GM12878 (cell line): ENCODE measurements around the gene SYNGR2. TPM values are rescaled to one million over a fixed set of nuclear protein-coding genes. Genes with fewer than 3 reads are reported as not detected.
A peak's percentile ranks its signal among the peaks of the same experiment; 100 is the strongest.

ENCODE experiments used
- ATAC-seq: fragments of 200-7000 bp; cut with Tn5 transposase; 3 replicates; pipeline ENCODE4 v1.9.1; 2020; ENCODE audit warnings: mild to moderate bottlenecking, moderate library complexity
- BruUV-seq: library from RNA; stranded (reverse); fragments of 400-500 nt; replicated peaks from 2 replicates; lab custom pipeline; 2021; lab: Mats Ljungman, UMichigan
- CTCF ChIA-PET: fragments of 300-600 bp; sonication (Branson Sonifier 250); formaldehyde crosslinking; extraction: SDS; loops from one replicate; lab custom pipeline; 2021; ENCODE audit warnings: inconsistent platforms; lab: Yijun Ruan, JAX
- POLR2A ChIA-PET: fragments of 350-600 bp; formaldehyde crosslinking; extraction: SDS; loops from one replicate; lab custom pipeline; 2021; ENCODE audit warnings: inconsistent platforms; lab: Charles Lee
- RAD21 ChIA-PET: fragments of 300-600 bp; sonication (Branson Sonifier 250); formaldehyde crosslinking; loops from one replicate; lab custom pipeline; 2023; ENCODE audit warnings: antibody characterized with exemption; ENCODE audit not compliant: unreplicated experiment; lab: Charles Lee
- SMC1A ChIA-PET: fragments of 300-600 bp; sonication (Branson Sonifier 250); formaldehyde crosslinking; loops from one replicate; lab custom pipeline; 2023; ENCODE audit not compliant: unreplicated experiment, uncharacterized antibody; lab: Charles Lee
- DNase-seq: peaks from one replicate; pipeline ENCODE4 v3.0.0-alpha.2; 2011; ENCODE audit warnings: low read depth, low spot score
- FAIRE-seq: peaks from 3 replicates; lab custom pipeline; 2011; peaks lifted over from hg19 to GRCh38; lab: Jason Lieb, UNC
- H2AFZ ChIP-seq: 2 replicates; pipeline ENCODE4 v1.6.0; 2011; ENCODE audit warnings: low read depth, low read length, control low read depth; ENCODE audit not compliant: control insufficient read depth
- H3K27ac ChIP-seq: 2 replicates; pipeline ENCODE4 v1.5.1; 2011; ENCODE audit warnings: control low read depth; ENCODE audit not compliant: control insufficient read depth, insufficient read depth
- H3K27me3 ChIP-seq, 2 experiments: replicated peaks in 1 of 2; 2 replicates each; pipeline versions ENCODE4 v1.6.0 to v1.6.1; 2011; ENCODE audit warnings: low read length in 1 of 2; ENCODE audit not compliant: control insufficient read depth in 2 of 2, insufficient read depth in 2 of 2
- H3K36me3 ChIP-seq, 2 experiments: 2 replicates each; pipeline ENCODE4 v1.5.1; 2011; ENCODE audit warnings: low read length in 1 of 2; ENCODE audit not compliant: control insufficient read depth in 2 of 2, insufficient read depth in 2 of 2
- H3K4me1 ChIP-seq: 2 replicates; pipeline ENCODE4 v1.6.1; 2011; ENCODE audit warnings: mild to moderate bottlenecking, low read length, moderate library complexity, mixed read lengths; ENCODE audit not compliant: control insufficient read depth, insufficient read depth
- H3K4me2 ChIP-seq: 2 replicates; pipeline ENCODE4 v1.6.0; 2011; ENCODE audit warnings: control low read depth; ENCODE audit not compliant: control insufficient read depth, insufficient read depth
- H3K4me3 ChIP-seq: fragments of 200-600 bp; sonication (generic); 2 replicates; pipeline ENCODE4 v1.5.1; 2016
- H3K79me2 ChIP-seq: 2 replicates; pipeline ENCODE4 v1.6.0; 2011; ENCODE audit warnings: low read length; ENCODE audit not compliant: control insufficient read depth, insufficient read depth
- H3K9ac ChIP-seq: 2 replicates; pipeline ENCODE4 v1.8.0; 2011; ENCODE audit warnings: low read length, control low read depth, mixed read lengths; ENCODE audit not compliant: control insufficient read depth, insufficient read depth
- H3K9me3 ChIP-seq: replicated peaks from 3 replicates; pipeline ENCODE4 v1.5.1; 2011; ENCODE audit warnings: mild to moderate bottlenecking, low read length; ENCODE audit not compliant: control insufficient read depth, insufficient read depth
- H4K20me1 ChIP-seq: 2 replicates; pipeline ENCODE4 v1.6.0; 2011; ENCODE audit not compliant: control insufficient read depth, insufficient read depth
- EED ChIP-seq: sonication (generic); IDR thresholded peaks from 2 replicates; pipeline ENCODE4 v1.6.1; 2016; ENCODE audit warnings: antibody characterized with exemption, low read depth
- JUNB ChIP-seq: IDR thresholded peaks from 2 replicates; pipeline ENCODE4 v1.6.1; 2016; ENCODE audit warnings: antibody characterized with exemption, mild to moderate bottlenecking
- MXI1 ChIP-seq: fragments of 150-350 bp; IDR thresholded peaks from 2 replicates; pipeline ENCODE4 v1.6.1; 2011; ENCODE audit warnings: low read depth, mild to moderate bottlenecking, inconsistent platforms, low read length, improper control_type of control experiment
- MYC ChIP-seq: IDR thresholded peaks from 2 replicates; pipeline ENCODE4 v1.6.1; 2011; ENCODE audit warnings: mild to moderate bottlenecking, low read length, moderate library complexity, inconsistent platforms; ENCODE audit not compliant: insufficient read depth, insufficient replicate concordance, insufficient read length, severe bottlenecking
- PML ChIP-seq: IDR thresholded peaks from 2 replicates; pipeline ENCODE4 v1.6.1; 2012; ENCODE audit warnings: low read length, inconsistent platforms
- SMAD1 ChIP-seq: fragments of 450-650 bp; IDR thresholded peaks from 2 replicates; pipeline ENCODE4 v1.6.1; 2018; ENCODE audit warnings: mild to moderate bottlenecking, low read depth; ENCODE audit not compliant: partially characterized antibody
- SMARCA5 ChIP-seq: fragments of 450-650 bp; IDR thresholded peaks from 2 replicates; pipeline ENCODE4 v1.6.1; 2017; ENCODE audit warnings: mild to moderate bottlenecking
- SP1 ChIP-seq: IDR thresholded peaks from one replicate; pipeline ENCODE4 v1.6.1; 2011; ENCODE audit warnings: low read depth, low read length
- ZNF592 ChIP-seq: fragments of 450-650 bp; IDR thresholded peaks from 2 replicates; pipeline ENCODE4 v1.6.1; 2017; ENCODE audit warnings: mild to moderate bottlenecking, moderate library complexity
- ZSCAN29 ChIP-seq: fragments of 450-650 bp; IDR thresholded peaks from 2 replicates; pipeline ENCODE4 v1.6.1; 2017; ENCODE audit warnings: mild to moderate bottlenecking, moderate library complexity
- WGBS: methylation state at CpG from one replicate; pipeline ENCODE4 v1.1.6; 2016; ENCODE audit warnings: low lambda C conversion rate; ENCODE audit not compliant: insufficient replicate concordance, insufficient coverage; ENCODE audit errors: missing lambda C conversion rate; 5-methylcytosine and 5-hydroxymethylcytosine counted together
- in situ Hi-C: fragments of 300-500 bp; cut with MboI; formaldehyde crosslinking; loops from 9 replicates; pipeline ENCODE4 v1.14.3; 2018; ENCODE audit warnings: mixed read lengths
- intact Hi-C: fragments of 100-400 bp; cut with micrococcal nuclease; formaldehyde crosslinking; loops from one replicate; pipeline ENCODE4 v1.14.2; 2022; ENCODE audit not compliant: unreplicated experiment
- polyA plus RNA-seq, 11 experiments: library from polyadenylated mRNA; depleted of rRNA in 4 of 11; unstranded in 6 of 11; stranded (reverse) in 5 of 11; fragments of >200 nt; fragmentation: Nextera tagmentation in 4 of 11; fragmentation: Illumina TruSeq in 1 of 11; extraction: Ambion mirVana in 4 of 11; extraction: Trizol in 1 of 11; gene quantifications; 1 replicate in 1 of 11; 2 replicates in 10 of 11; pipeline versions ENCODE4 v1.2.1 to v1.2.3, GENCODE V29; 2011 to 2016; ENCODE audit warnings: inconsistent platforms in 2 of 11, missing spikeins in 2 of 11, low read depth in 1 of 11
- total RNA-seq, 4 experiments: library from RNA; depleted of rRNA in 3 of 4; stranded (reverse); fragments of >200 nt in 3 of 4; fragmentation: Illumina TruSeq in 1 of 4; extraction: Trizol in 1 of 4; gene quantifications; 2 replicates each; pipeline versions ENCODE4 v1.2.1 to v1.2.3, GENCODE V29; 2013 to 2021
- TF ChIP-seq, protein P1 (sequence below): fragments of 450-650 bp; IDR thresholded peaks from 2 replicates; pipeline ENCODE4 v1.6.1; 2014; ENCODE audit warnings: mild to moderate bottlenecking
- TF ChIP-seq, protein P2 (sequence below): fragments of 450-650 bp; IDR thresholded peaks from 2 replicates; pipeline ENCODE4 v1.6.1; 2017; ENCODE audit warnings: mild to moderate bottlenecking

SYNGR2 gene
- total and polyA plus RNA-seq, 10 of the 15 experiments (the other 5 are each of a cell fraction or from before 2014, with no cell fraction given) = 4.4 to 529 (median 261) TPM

DNA sequence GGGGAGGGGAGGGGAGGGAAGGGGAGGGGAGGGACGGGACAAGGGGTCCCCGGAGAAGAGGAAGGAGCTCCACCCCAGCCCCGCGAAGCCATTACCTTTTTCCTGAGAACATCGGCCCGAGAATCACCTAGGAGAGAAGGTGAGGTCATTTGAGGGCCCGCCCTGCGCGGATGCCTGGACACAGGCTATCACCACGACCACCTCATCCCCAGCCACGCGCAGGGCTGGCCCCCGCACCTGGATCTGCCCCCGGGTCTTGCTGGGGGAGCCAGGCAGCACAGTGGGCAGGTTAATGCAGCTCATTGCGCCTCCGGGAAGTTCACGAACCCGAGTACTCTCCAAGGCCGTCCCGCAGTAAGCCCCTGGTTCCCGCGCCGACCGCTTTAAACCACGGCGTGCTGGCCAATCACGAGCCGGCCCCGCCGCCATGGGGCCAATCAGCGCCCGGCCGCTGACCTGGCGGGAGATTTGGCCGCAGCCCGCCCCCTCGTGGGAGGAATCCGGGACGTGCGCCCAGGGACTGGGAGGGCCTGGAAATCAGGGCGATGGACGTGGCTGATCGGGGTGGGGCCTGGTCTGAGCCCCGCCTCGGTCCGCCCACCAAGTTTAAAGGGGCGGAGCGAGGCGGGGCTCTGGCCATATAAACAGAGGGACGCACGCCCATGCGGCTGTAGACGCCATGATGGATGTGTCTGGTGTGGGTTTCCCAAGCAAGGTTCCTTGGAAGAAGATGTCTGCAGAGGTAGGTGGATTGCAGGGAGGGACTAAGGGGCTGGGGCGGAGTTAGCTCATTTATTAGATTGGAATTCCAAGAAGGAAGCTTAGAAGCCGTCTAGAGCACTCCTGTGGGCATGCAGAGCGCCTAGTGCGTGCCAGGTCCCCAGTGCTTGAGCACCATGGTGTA is 18.6 kb downstream of the SYNGR2 start, which contains the start of the genes AFMID and TK1:
TSS of gene AFMID (plus strand) at position 671 of the 904 bp plus-strand sequence. CDS start at position 680, 9 bp downstream.
TSS of gene TK1 (minus strand) at position 361 of the 904 bp plus-strand sequence. CDS start at position 303, 58 bp downstream.
- intact Hi-C loops (loop anchor here (2.0 to 5.0 kb wide), 2 partner anchors 28 to 65 kb away; partner anchors contain the start of gene BIRC5), in situ Hi-C loops (no loop called here)
- 1% methylated on average over 56 of the region's 57 CpGs for WGBS
- peak within 1 kb of the TSS; percentile 75 for H2AFZ ChIP-seq
- BruUV-seq = no TSS peak
- CTCF ChIA-PET = interaction anchor here (0.8 to 3.7 kb wide), 11 partner anchors 11 to 167 kb away, joined by 3 to 54 read pairs (median 4); partner anchors contain the start of gene TMC6
- no peaks in the 10 kb centered on the region for H3K9me3 ChIP-seq
- ATAC-seq (peak; percentile 95), FAIRE-seq (peak; percentile 80), DNase-seq (peak; percentile 87)
- peaks cover 5% of the 10 kb centered on the region; the same call in 1 of the 2 replicates for H3K4me1 ChIP-seq
- no peaks in the 10 kb centered on the region for H3K27me3 ChIP-seq
- POLR2A ChIA-PET = interaction anchor here (0.5 to 3.5 kb wide), 13 partner anchors 10 to 577 kb away, joined by 3 to 19 read pairs (median 5); partner anchors contain the start of gene TMC8
- H3K36me3 ChIP-seq = peaks cover 3 to 9% of the 10 kb centered on the region in 2 experiments; a peak in 3 of 4 replicates
- H3K4me3 ChIP-seq = peak within 1 kb of the TSS; percentile 96
- H3K9ac ChIP-seq = peak within 1 kb of the TSS; percentile 72; the same call in 1 of the 2 replicates
- H4K20me1 ChIP-seq = no peaks in the 10 kb centered on the region
- peak within 1 kb of the TSS; percentile 71 for H3K27ac ChIP-seq
- RAD21 ChIA-PET = interaction anchor here (0.7 to 2.1 kb wide), 6 partner anchors 11 to 167 kb away, joined by 3 to 10 read pairs (median 7); no protein-coding TSS in a partner anchor
- H3K4me2 ChIP-seq = peak within 1 kb of the TSS; percentile 93
- peaks cover 44% of the 10 kb centered on the region for H3K79me2 ChIP-seq
- SMC1A ChIA-PET = interaction anchor here (1.0 to 2.0 kb wide), 7 partner anchors 10 to 168 kb away, joined by 3 to 8 read pairs (median 4); no protein-coding TSS in a partner anchor
- TF ChIP-seq SMAD1 (peak; percentile 82), MXI1 (peak; percentile 99), JUNB (no peak), ZSCAN29 (no peak), SMARCA5 (no peak), PML (peak; percentile 77; the same call in 1 of the 2 replicates), EED (peak; percentile 97), ZNF592 (0 out of 2 replicates have a peak, but pooled peaks have one; percentile 74), MYC (no peak), SP1 (peak; percentile 94)
- TF ChIP-seq, protein P1, sequence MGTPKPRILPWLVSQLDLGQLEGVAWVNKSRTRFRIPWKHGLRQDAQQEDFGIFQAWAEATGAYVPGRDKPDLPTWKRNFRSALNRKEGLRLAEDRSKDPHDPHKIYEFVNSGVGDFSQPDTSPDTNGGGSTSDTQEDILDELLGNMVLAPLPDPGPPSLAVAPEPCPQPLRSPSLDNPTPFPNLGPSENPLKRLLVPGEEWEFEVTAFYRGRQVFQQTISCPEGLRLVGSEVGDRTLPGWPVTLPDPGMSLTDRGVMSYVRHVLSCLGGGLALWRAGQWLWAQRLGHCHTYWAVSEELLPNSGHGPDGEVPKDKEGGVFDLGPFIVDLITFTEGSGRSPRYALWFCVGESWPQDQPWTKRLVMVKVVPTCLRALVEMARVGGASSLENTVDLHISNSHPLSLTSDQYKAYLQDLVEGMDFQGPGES = peak; percentile 38; the same call in 1 of the 2 replicates
- TF ChIP-seq, protein P2, sequence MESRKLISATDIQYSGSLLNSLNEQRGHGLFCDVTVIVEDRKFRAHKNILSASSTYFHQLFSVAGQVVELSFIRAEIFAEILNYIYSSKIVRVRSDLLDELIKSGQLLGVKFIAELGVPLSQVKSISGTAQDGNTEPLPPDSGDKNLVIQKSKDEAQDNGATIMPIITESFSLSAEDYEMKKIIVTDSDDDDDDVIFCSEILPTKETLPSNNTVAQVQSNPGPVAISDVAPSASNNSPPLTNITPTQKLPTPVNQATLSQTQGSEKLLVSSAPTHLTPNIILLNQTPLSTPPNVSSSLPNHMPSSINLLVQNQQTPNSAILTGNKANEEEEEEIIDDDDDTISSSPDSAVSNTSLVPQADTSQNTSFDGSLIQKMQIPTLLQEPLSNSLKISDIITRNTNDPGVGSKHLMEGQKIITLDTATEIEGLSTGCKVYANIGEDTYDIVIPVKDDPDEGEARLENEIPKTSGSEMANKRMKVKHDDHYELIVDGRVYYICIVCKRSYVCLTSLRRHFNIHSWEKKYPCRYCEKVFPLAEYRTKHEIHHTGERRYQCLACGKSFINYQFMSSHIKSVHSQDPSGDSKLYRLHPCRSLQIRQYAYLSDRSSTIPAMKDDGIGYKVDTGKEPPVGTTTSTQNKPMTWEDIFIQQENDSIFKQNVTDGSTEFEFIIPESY = no peak
